ENCODE results near the gene NKAIN2.
"Not testable (repeated sequence)": the region's sequence is repeated elsewhere in the genome, so short reads cannot be mapped to it uniquely, and the experiment has no call there.

NKAIN2 gene

GRCh38 chr6:124420116-124420840, 616.6 kb downstream of the NKAIN2 start:
- no peak for DNase-seq (ENCODE audit: low read depth in 1 of 2, low spot score in 1 of 2)

- DNase-seq (ENCODE audit: low read depth in 1 of 2, low spot score in 1 of 2), result no peak
Measured at GRCh38 chr6:124423621-124424020, 620.0 kb downstream of the NKAIN2 start.

GRCh38 chr6:124430740-124431318, 627.2 kb downstream of the NKAIN2 start:
- no peak for DNase-seq (ENCODE audit: low read depth in 1 of 2, low spot score in 1 of 2)

GRCh38 chr6:124432620-124433019, 629.0 kb downstream of the NKAIN2 start:
- no peak for DNase-seq (ENCODE audit: low read depth in 1 of 2, low spot score in 1 of 2)

- no peak for DNase-seq (ENCODE audit: low read depth in 1 of 2, low spot score in 1 of 2)
Measured at GRCh38 chr6:124433387-124434160, 629.9 kb downstream of the NKAIN2 start.

GRCh38 chr6:124434421-124434820, 630.8 kb downstream of the NKAIN2 start:
- DNase-seq (ENCODE audit: low read depth in 1 of 2, low spot score in 1 of 2), result no peak

GRCh38 chr6:124436803-124437202, 633.1 kb downstream of the NKAIN2 start:
- no peak for DNase-seq (ENCODE audit: low read depth in 1 of 2, low spot score in 1 of 2)

- no peak for DNase-seq (ENCODE audit: low read depth in 1 of 2, low spot score in 1 of 2)
Measured at GRCh38 chr6:124438546-124439065, 634.9 kb downstream of the NKAIN2 start.

GRCh38 chr6:124441450-124441849, 637.8 kb downstream of the NKAIN2 start:
- DNase-seq (ENCODE audit: low read depth in 1 of 2, low spot score in 1 of 2), result no peak

- no peak for DNase-seq (ENCODE audit: low read depth in 1 of 2, low spot score in 1 of 2)
Measured at GRCh38 chr6:124443541-124443940, 639.9 kb downstream of the NKAIN2 start.

GRCh38 chr6:124445581-124445980, 641.9 kb downstream of the NKAIN2 start:
- no peak for DNase-seq (ENCODE audit: low read depth in 1 of 2, low spot score in 1 of 2)

GRCh38 chr6:124446961-124447360, 643.3 kb downstream of the NKAIN2 start:
- DNase-seq (ENCODE audit: low read depth in 1 of 2, low spot score in 1 of 2), result no peak

- no peak for DNase-seq (ENCODE audit: low read depth in 1 of 2, low spot score in 1 of 2)
Measured at GRCh38 chr6:124459268-124459667, 655.6 kb downstream of the NKAIN2 start.

GRCh38 chr6:124462750-124463149, 659.1 kb downstream of the NKAIN2 start:
- no peak for DNase-seq (ENCODE audit: low read depth in 1 of 2, low spot score in 1 of 2)

- DNase-seq (ENCODE audit: low read depth in 1 of 2, low spot score in 1 of 2), result no peak
Measured at GRCh38 chr6:124463271-124463670, 659.6 kb downstream of the NKAIN2 start.

- not testable (repeated sequence) for DNase-seq (ENCODE audit: low read depth in 1 of 2, low spot score in 1 of 2)
Measured at GRCh38 chr6:124464600-124464999, 660.9 kb downstream of the NKAIN2 start.

- no peak for DNase-seq (ENCODE audit: low read depth in 1 of 2, low spot score in 1 of 2)
Measured at GRCh38 chr6:124466949-124467348, 663.3 kb downstream of the NKAIN2 start.

- no peak for DNase-seq (ENCODE audit: low read depth in 1 of 2, low spot score in 1 of 2)
Measured at GRCh38 chr6:124467366-124467765, 663.7 kb downstream of the NKAIN2 start.

- DNase-seq (ENCODE audit: low read depth in 1 of 2, low spot score in 1 of 2), result no peak
Measured at GRCh38 chr6:124470803-124471202, 667.1 kb downstream of the NKAIN2 start.

GRCh38 chr6:124475176-124475575, 671.5 kb downstream of the NKAIN2 start:
- no peak for DNase-seq (ENCODE audit: low read depth in 1 of 2, low spot score in 1 of 2)

- DNase-seq (ENCODE audit: low read depth in 1 of 2, low spot score in 1 of 2), result no peak
Measured at GRCh38 chr6:124478906-124479305, 675.2 kb downstream of the NKAIN2 start.

GRCh38 chr6:124479991-124480430, 676.3 kb downstream of the NKAIN2 start:
- no peak for DNase-seq (ENCODE audit: low read depth in 1 of 2, low spot score in 1 of 2)

Measured in activated CD4-positive, alpha-beta T cell treated with anti-CD3 and anti-CD28 coated beads, Interleukin-2, amount 50 U/mL, for 24 hours (primary cell).